WTC11 (cell line): Measurements from ENCODE around the gene CCDC191. TPM values are rescaled to one million over a fixed set of nuclear protein-coding genes. Genes with fewer than 3 reads are reported as not detected.

Source experiments
- ATAC-seq: fragments of 200-7000 bp; cut with Tn5 transposase; 2 replicates; pipeline ENCODE4 v1.10.0; 2021; ENCODE audit warnings: mild to moderate bottlenecking, moderate library complexity
- CTCF ChIA-PET: fragments of 300-600 bp; sonication (Branson Sonifier 250); formaldehyde crosslinking; loops from one replicate; lab custom pipeline; 2021; ENCODE audit warnings: antibody characterized with exemption; lab: Charles Lee
- POLR2A ChIA-PET: fragments of 350-600 bp; sonication (Branson Sonifier 250); formaldehyde crosslinking; loops from one replicate; lab custom pipeline; 2021; ENCODE audit warnings: antibody characterized with exemption; lab: Charles Lee
- DNase-seq: peaks from one replicate; pipeline ENCODE4 v3.0.0; 2021; ENCODE audit warnings: low spot score
- H3K27ac Mint-ChIP-seq: 2 replicates; pipeline ENCODE4 v1.8.0; 2021; ENCODE audit warnings: mixed read lengths
- H3K27me3 Mint-ChIP-seq: 2 replicates; pipeline ENCODE4 v1.8.0; 2021; ENCODE audit warnings: low read depth, mild to moderate bottlenecking, moderate library complexity, mixed read lengths
- H3K36me3 Mint-ChIP-seq: 2 replicates; pipeline ENCODE4 v1.8.0; 2021; ENCODE audit warnings: mixed read lengths
- H3K4me1 Mint-ChIP-seq: 2 replicates; pipeline ENCODE4 v1.8.0; 2022; ENCODE audit warnings: mixed read lengths
- H3K4me3 Mint-ChIP-seq: 2 replicates; pipeline ENCODE4 v1.8.0; 2021; ENCODE audit warnings: mild to moderate bottlenecking, moderate library complexity, mixed read lengths
- H3K9me3 Mint-ChIP-seq: 2 replicates; pipeline ENCODE4 v1.8.0; 2021; ENCODE audit warnings: mixed read lengths
- CREM ChIP-seq: sonication (generic); formaldehyde crosslinking; IDR thresholded peaks from 2 replicates; pipeline ENCODE4 v1.8.1; 2022; ENCODE audit warnings: mild to moderate bottlenecking, missing genetic modification reagents, moderate library complexity
- CTCF ChIP-seq: fragments of 200-600 bp; IDR thresholded peaks from 2 replicates; pipeline ENCODE4 v1.8.0; 2022; ENCODE audit warnings: antibody characterized with exemption
- E2F5 ChIP-seq: sonication (generic); formaldehyde crosslinking; IDR thresholded peaks from 2 replicates; pipeline ENCODE4 v1.8.1; 2022; ENCODE audit warnings: mild to moderate bottlenecking, moderate library complexity, missing genetic modification reagents
- EMX1 ChIP-seq: fragments of 250-450 bp; sonication (Bioruptor Pico); IDR thresholded peaks from 2 replicates; pipeline ENCODE4 v1.8.0; 2021; ENCODE audit warnings: mild to moderate bottlenecking
- FOXJ3 ChIP-seq: sonication (generic); formaldehyde crosslinking; IDR thresholded peaks from 2 replicates; pipeline ENCODE4 v1.9.0; 2021; ENCODE audit warnings: missing genetic modification reagents, mild to moderate bottlenecking, borderline replicate concordance
- FOXK1 ChIP-seq: sonication (generic); formaldehyde crosslinking; IDR thresholded peaks from 2 replicates; pipeline ENCODE4 v1.8.0; 2022; ENCODE audit warnings: mild to moderate bottlenecking, moderate library complexity, missing genetic modification reagents
- FOXP1 ChIP-seq: sonication (generic); formaldehyde crosslinking; IDR thresholded peaks from 2 replicates; pipeline ENCODE4 v1.8.0; 2022; ENCODE audit warnings: missing genetic modification reagents, mild to moderate bottlenecking, moderate library complexity, borderline replicate concordance
- GABPB1 ChIP-seq: sonication (generic); formaldehyde crosslinking; IDR thresholded peaks from 2 replicates; pipeline ENCODE4 v1.8.1; 2023; ENCODE audit warnings: mild to moderate bottlenecking, missing genetic modification reagents
- HMGXB4 ChIP-seq: sonication (generic); formaldehyde crosslinking; IDR thresholded peaks from 2 replicates; pipeline ENCODE4 v1.8.1; 2023; ENCODE audit warnings: mild to moderate bottlenecking, moderate library complexity, missing genetic modification reagents
- IRF2 ChIP-seq: sonication (generic); formaldehyde crosslinking; IDR thresholded peaks from 2 replicates; pipeline ENCODE4 v1.8.0; 2022; ENCODE audit warnings: low read depth, missing genetic modification reagents, borderline replicate concordance
- JAZF1 ChIP-seq: fragments of 250-450 bp; sonication (Bioruptor Pico); IDR thresholded peaks from 2 replicates; pipeline ENCODE4 v1.9.0; 2021; ENCODE audit warnings: moderate library complexity, mild to moderate bottlenecking, inconsistent platforms
- KAT7 ChIP-seq: sonication (generic); formaldehyde crosslinking; IDR thresholded peaks from 2 replicates; pipeline ENCODE4 v1.8.1; 2023; ENCODE audit warnings: missing genetic modification reagents, mild to moderate bottlenecking, borderline replicate concordance
- MYBL2 ChIP-seq: sonication (generic); formaldehyde crosslinking; IDR thresholded peaks from 2 replicates; pipeline ENCODE4 v1.8.1; 2023; ENCODE audit warnings: mild to moderate bottlenecking, moderate library complexity, missing genetic modification reagents
- NR2C2 ChIP-seq: sonication (generic); formaldehyde crosslinking; IDR thresholded peaks from 2 replicates; pipeline ENCODE4 v1.8.0; 2022; ENCODE audit warnings: mild to moderate bottlenecking, missing genetic modification reagents
- NR3C1 ChIP-seq: sonication (generic); formaldehyde crosslinking; conservative IDR thresholded peaks from 2 replicates; pipeline ENCODE4 v1.8.1; 2023; ENCODE audit warnings: low read depth, mild to moderate bottlenecking, missing genetic modification reagents
- OVOL2 ChIP-seq: fragments of 250-450 bp; sonication (Bioruptor Pico); IDR thresholded peaks from 2 replicates; pipeline ENCODE4 v1.9.0; 2021; ENCODE audit warnings: mild to moderate bottlenecking, borderline replicate concordance
- RORB ChIP-seq: fragments of 250-450 bp; sonication (Bioruptor Pico); IDR thresholded peaks from 2 replicates; pipeline ENCODE4 v1.9.0; 2021; ENCODE audit warnings: mild to moderate bottlenecking
- TCF7 ChIP-seq: sonication (generic); formaldehyde crosslinking; IDR thresholded peaks from 2 replicates; pipeline ENCODE4 v1.8.0; 2022; ENCODE audit warnings: mild to moderate bottlenecking, low read depth, missing genetic modification reagents, moderate library complexity
- TEAD1 ChIP-seq: sonication (generic); formaldehyde crosslinking; IDR thresholded peaks from 2 replicates; pipeline ENCODE4 v1.8.0; 2022; ENCODE audit warnings: mild to moderate bottlenecking, missing genetic modification reagents
- TEAD4 ChIP-seq: sonication (generic); formaldehyde crosslinking; IDR thresholded peaks from 2 replicates; pipeline ENCODE4 v1.8.0; 2022; ENCODE audit warnings: mild to moderate bottlenecking, missing genetic modification reagents
- TP53 ChIP-seq: sonication (generic); formaldehyde crosslinking; IDR thresholded peaks from 2 replicates; pipeline ENCODE4 v1.8.1; 2023; ENCODE audit warnings: mild to moderate bottlenecking, missing genetic modification reagents
- USF2 ChIP-seq: sonication (generic); formaldehyde crosslinking; IDR thresholded peaks from 2 replicates; pipeline ENCODE4 v1.8.1; 2023; ENCODE audit warnings: mild to moderate bottlenecking, missing genetic modification reagents, moderate library complexity
- ZBTB21 ChIP-seq: sonication (generic); formaldehyde crosslinking; IDR thresholded peaks from 2 replicates; pipeline ENCODE4 v1.8.1; 2023; ENCODE audit warnings: mild to moderate bottlenecking, missing genetic modification reagents, borderline replicate concordance
- ZNF121 ChIP-seq: sonication (generic); formaldehyde crosslinking; IDR thresholded peaks from 2 replicates; pipeline ENCODE4 v1.8.0; 2023; ENCODE audit warnings: missing genetic modification reagents
- ZNF512 ChIP-seq: sonication (generic); formaldehyde crosslinking; IDR thresholded peaks from 2 replicates; pipeline ENCODE4 v1.8.1; 2022; ENCODE audit warnings: missing genetic modification reagents, borderline replicate concordance
- ZSCAN18 ChIP-seq: fragments of 250-450 bp; sonication (Bioruptor Pico); IDR thresholded peaks from 2 replicates; pipeline ENCODE4 v2.1.2; 2022; ENCODE audit warnings: mild to moderate bottlenecking, moderate library complexity
- total RNA-seq: library from RNA; stranded (reverse); gene quantifications from 3 replicates; pipeline ENCODE4 v1.2.3, GENCODE V29; 2021

CCDC191 gene
- total RNA-seq, 1 experiment from 2014 or later, result 1.6 TPM

- Mint-ChIP-seq H3K27ac (no peak overlapping the region), H3K9me3 (peaks cover 3% of the 10 kb centered on the region), H3K4me3 (no peak overlapping the region), H3K27me3 (no peaks in the 10 kb centered on the region), H3K36me3 (no peaks in the 10 kb centered on the region; the same call in 1 of the 2 replicates), H3K4me1 (no peaks in the 10 kb centered on the region)
- ChIA-PET CTCF (interaction anchor here (0.9 kb wide), 1 partner anchor 200 kb away, joined by 3 read pairs; no protein-coding TSS in a partner anchor), POLR2A (no interaction called here)
- TF ChIP-seq IRF2 (no peak), FOXP1 (CRISPR knock-in tag) (no peak), NR3C1 (CRISPR knock-in tag) (no peak), TP53 (CRISPR knock-in tag) (no peak), EMX1 (CRISPR knock-in tag) (no peak), TCF7 (no peak), ZNF512 (CRISPR knock-in tag) (no peak), CREM (CRISPR knock-in tag) (no peak), USF2 (CRISPR knock-in tag) (no peak), HMGXB4 (CRISPR knock-in tag) (no peak), MYBL2 (CRISPR knock-in tag) (no peak), TEAD4 (CRISPR knock-in tag) (no peak)
- DNase-seq (no peak), ATAC-seq (no peak)
These were observed 76.4 kb downstream of the CCDC191 start for GRCh38 chr3:113979916-113980315.

GRCh38 chr3:113977822-113978221, 78.5 kb downstream of the CCDC191 start:
- peaks cover 21% of the 10 kb centered on the region for H3K9me3 Mint-ChIP-seq
- TF ChIP-seq ZNF121 (CRISPR knock-in tag) (no peak), TEAD1 (no peak), CTCF (no peak), CREM (CRISPR knock-in tag) (no peak), FOXJ3 (CRISPR knock-in tag) (no peak), OVOL2 (CRISPR knock-in tag) (no peak)
- TF ChIP-seq, all 79 proteins: peak for 0
- no peak for ATAC-seq
- ChIA-PET POLR2A (no interaction called here), CTCF (no interaction called here)
- no peak overlapping the region for H3K27ac Mint-ChIP-seq
- DNase-seq, result no peak
- H3K4me1 Mint-ChIP-seq, result no peaks in the 10 kb centered on the region
- no peak overlapping the region for H3K4me3 Mint-ChIP-seq
- H3K27me3 Mint-ChIP-seq, result peaks cover 3% of the 10 kb centered on the region; the same call in 1 of the 2 replicates
- peaks cover 20% of the 10 kb centered on the region for H3K36me3 Mint-ChIP-seq

- ChIA-PET CTCF (no interaction called here), POLR2A (no interaction called here)
- Mint-ChIP-seq H3K27me3 (peaks cover 3% of the 10 kb centered on the region; the same call in 1 of the 2 replicates), H3K36me3 (peaks cover 26% of the 10 kb centered on the region), H3K27ac (no peak overlapping the region), H3K4me1 (0 out of 2 replicates have a peak, but pooled peaks cover 8% of the 10 kb centered on the region), H3K9me3 (peaks cover 28% of the 10 kb centered on the region), H3K4me3 (no peak overlapping the region)
- DNase-seq, result no peak
- ATAC-seq, result no peak
- TF ChIP-seq JAZF1 (CRISPR knock-in tag) (no peak), GABPB1 (CRISPR knock-in tag) (no peak), RORB (CRISPR knock-in tag) (no peak), ZSCAN18 (CRISPR knock-in tag) (no peak), NR2C2 (CRISPR knock-in tag) (no peak), OVOL2 (CRISPR knock-in tag) (no peak), KAT7 (CRISPR knock-in tag) (no peak), E2F5 (CRISPR knock-in tag) (no peak), FOXK1 (CRISPR knock-in tag) (no peak), ZBTB21 (CRISPR knock-in tag) (no peak)
These were observed 87.3 kb downstream of the CCDC191 start for GRCh38 chr3:113968986-113969385.
